OCI-LY1 (cell line): ENCODE results near the gene LOXL4.

Experiments used
- CTCF ChIP-seq: fragments of 200-600 bp; sonication (generic), shearing (Covaris generic); IDR thresholded peaks from 2 replicates; pipeline ENCODE4 v1.5.1; 2017; ENCODE audit warnings: mild to moderate bottlenecking, antibody characterized with exemption, low read length, moderate library complexity, mixed read lengths
- EZH2 ChIP-seq: fragments of 200-600 bp; sonication (generic), shearing (Covaris generic); IDR thresholded peaks from 2 replicates; pipeline ENCODE4 v1.8.0; 2017; ENCODE audit warnings: borderline replicate concordance, mixed run types, mild to moderate bottlenecking, antibody characterized with exemption, low read length, moderate library complexity, mixed read lengths

GRCh38 chr10:98255146-98255877 is 12.7 kb downstream of the LOXL4 start:
- TF ChIP-seq CTCF (no peak), EZH2 (no peak)
